ENCODE results near the gene COL19A1.
A peak's percentile ranks its signal among the peaks of the same experiment; 100 is the strongest.

DNA sequence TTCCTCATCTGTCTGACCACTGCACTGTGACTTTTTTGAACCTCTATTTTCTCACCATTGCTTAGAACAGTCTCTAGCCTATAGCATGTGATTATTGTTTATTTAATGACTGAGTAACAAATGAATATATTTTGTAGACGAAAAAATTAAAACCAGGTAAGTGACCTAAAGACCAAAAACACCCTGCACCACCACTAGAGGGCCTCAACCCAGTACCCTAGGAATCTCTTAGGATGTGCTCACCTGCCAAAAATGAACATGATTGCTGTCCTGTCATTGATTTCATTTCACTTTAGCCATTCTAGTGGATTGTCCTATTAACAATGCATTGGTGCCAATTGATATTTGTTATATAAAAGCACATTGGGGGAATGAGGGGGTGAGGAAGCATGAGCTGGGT lies 237.4 kb downstream of the COL19A1 start:
- TF ChIP-seq EZH2 (optimal IDR thresholded peaks at IDR 0.05; ENCODE audit: low read depth, low read length) (no peak), EZH2phosphoT487 (IDR thresholded peaks at IDR 0.05; ENCODE audit: low read length) (no peak)
- TF ChIP-seq, protein P1, sequence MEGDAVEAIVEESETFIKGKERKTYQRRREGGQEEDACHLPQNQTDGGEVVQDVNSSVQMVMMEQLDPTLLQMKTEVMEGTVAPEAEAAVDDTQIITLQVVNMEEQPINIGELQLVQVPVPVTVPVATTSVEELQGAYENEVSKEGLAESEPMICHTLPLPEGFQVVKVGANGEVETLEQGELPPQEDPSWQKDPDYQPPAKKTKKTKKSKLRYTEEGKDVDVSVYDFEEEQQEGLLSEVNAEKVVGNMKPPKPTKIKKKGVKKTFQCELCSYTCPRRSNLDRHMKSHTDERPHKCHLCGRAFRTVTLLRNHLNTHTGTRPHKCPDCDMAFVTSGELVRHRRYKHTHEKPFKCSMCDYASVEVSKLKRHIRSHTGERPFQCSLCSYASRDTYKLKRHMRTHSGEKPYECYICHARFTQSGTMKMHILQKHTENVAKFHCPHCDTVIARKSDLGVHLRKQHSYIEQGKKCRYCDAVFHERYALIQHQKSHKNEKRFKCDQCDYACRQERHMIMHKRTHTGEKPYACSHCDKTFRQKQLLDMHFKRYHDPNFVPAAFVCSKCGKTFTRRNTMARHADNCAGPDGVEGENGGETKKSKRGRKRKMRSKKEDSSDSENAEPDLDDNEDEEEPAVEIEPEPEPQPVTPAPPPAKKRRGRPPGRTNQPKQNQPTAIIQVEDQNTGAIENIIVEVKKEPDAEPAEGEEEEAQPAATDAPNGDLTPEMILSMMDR (IDR thresholded peaks at IDR 0.05; ENCODE audit: low read length), result peak; percentile 71

All from MM.1S (cell line).